HG02571 (cell line): ENCODE measurements around the gene SLC15A1.

Source experiments
- ATAC-seq: cut with Tn5 transposase; IDR thresholded peaks from one replicate; pipeline ENCODE4 v1.9.1; 2021; ENCODE audit warnings: mild to moderate bottlenecking, moderate library complexity; ENCODE audit not compliant: unreplicated experiment

Gene SLC15A1

DNA sequence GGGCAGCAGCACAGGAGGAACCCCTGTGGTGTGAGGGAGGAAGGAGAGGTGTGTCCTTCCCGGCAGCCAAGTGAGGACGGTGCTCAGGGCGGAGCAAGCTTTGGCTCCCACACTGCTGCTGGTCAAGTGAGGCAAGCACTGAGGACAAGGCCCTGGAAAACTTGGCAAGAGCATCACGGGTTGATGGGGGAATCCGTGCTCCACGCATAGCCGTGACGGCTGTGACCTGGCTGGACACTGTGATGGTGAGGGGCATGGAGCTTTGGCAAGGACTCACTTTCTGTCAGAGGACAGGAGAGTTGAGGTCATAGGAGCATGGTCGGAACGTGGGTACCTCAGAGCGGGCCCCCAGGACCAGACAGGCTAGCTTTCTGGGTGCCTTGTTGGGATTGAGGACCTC is 29.0 kb upstream of the SLC15A1 start:
- no peak for ATAC-seq

DNA sequence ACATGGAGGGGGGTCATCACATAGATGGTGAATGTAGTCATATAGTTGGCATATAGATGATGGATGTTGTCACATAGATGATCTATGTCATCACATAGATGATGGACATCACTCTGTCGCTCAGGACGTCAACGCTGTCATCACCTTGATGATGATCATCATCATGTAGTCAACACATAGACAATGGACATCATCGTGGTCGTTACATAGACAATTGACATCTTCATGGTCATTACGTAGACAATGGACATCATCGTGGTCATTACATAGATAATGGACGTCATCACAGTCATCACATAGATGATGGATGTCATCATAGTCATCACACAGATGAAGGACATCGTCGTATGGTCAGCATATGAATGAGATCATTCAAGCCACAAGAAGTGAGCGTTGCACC is 28.6 kb upstream of the SLC15A1 start:
- ATAC-seq, result no peak

- no peak for ATAC-seq
Observed at GRCh38 chr13:98780451-98780850, 28.0 kb upstream of the SLC15A1 start.

GRCh38 chr13:98779695-98780094 is 27.2 kb upstream of the SLC15A1 start:
- ATAC-seq, result no peak

GRCh38 chr13:98778749-98779148 is 26.3 kb upstream of the SLC15A1 start:
- ATAC-seq, result no peak

GRCh38 chr13:98776644-98777043 is 24.2 kb upstream of the SLC15A1 start:
- no peak for ATAC-seq

DNA sequence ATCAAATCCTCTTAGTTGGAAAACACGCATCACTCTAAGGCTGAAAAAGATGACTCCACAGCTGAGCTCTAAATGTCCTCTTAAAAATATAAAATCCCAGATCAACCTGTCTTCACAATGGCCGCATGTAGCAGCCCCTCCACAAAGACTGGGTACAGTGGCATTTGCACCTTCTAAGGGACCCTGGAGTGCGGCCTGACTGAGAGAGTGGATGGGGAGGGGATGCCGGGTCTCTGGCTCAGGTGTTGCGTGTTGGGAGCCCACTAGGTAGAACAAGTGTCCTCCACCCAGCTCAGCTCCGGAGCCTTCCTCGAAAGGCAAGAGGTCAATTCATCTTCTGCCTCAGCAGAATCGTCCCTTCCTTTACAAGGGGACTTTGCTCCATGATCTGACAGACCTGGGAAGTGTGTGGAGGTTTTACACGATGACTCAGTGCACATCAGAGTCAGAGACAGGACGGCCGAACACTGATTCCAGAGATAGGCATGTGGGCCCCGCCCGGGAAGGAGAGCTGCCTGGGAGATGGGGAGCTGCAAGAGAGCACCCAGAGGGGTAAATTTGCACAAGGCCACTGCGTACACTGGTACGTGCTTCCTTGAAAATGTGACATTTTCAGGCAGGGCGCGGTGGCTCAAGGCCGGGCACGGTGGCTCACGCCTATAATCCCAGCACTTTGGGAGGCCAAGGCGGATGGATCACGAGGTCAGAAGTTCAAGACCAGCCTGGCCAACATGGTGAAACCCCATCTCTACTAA is 23.5 kb upstream of the SLC15A1 start:
- ATAC-seq, result no peak

- ATAC-seq, result no peak
Observed at GRCh38 chr13:98775386-98775785, 22.9 kb upstream of the SLC15A1 start.

- no peak for ATAC-seq
Observed at GRCh38 chr13:98774776-98775175, 22.3 kb upstream of the SLC15A1 start.

DNA sequence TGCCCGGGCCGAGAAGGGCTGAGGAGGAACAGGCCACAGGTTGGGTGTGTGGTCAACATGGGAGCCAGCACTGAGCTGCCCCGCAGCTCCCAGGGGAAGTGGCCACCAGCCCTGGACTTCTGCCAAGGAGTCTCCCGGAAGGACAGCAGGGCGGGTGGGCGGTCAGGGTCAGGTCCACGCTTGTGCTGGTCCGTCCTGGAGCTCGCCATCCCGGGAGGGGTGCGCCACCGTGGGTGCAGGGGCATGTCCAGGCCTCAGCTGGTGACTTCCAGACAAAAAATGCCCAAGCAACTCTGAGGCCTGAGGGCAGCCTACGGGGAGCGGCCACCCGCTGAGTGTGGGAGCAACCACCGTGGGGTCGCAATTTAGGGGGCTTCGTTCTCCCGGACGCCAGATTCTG is 21.4 kb upstream of the SLC15A1 start:
- no peak for ATAC-seq

DNA sequence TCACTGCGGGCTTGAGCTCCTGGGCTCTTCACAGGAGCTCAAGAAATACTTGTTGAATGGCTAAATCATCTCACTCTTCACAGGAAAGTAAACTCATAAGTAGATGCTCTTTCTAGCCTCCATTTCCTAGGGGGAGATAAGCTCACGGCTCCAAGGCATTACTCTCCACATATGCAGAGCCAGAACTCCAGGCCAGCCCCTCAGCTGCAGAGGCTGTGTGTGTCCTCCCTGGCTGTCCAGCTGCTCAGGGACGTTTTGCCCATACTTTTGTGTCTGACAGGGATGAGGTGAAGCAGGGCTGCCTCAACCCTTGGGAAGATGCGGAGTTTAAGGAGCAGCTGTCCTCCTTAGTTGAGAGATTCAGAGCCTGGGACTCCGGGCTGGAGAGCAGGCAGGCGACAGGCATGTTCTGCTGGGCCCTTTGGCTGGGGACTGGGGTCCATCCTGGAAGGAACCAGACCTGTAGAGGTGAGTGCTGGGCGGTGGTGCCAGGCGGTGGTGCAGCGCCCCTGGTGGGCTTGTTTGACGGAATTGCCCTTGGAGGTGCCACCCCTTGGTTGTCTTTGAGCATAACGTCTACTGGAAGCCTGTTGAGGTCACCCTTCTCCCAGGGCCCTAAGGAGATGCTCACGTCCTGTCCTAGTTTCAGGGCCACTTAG is 20.5 kb upstream of the SLC15A1 start:
- no peak for ATAC-seq

GRCh38 chr13:98771838-98772611 is 19.6 kb upstream of the SLC15A1 start:
- no peak for ATAC-seq

GRCh38 chr13:98769736-98770135 is 17.3 kb upstream of the SLC15A1 start:
- ATAC-seq, result no peak

GRCh38 chr13:98768522-98768921 is 16.1 kb upstream of the SLC15A1 start:
- no peak for ATAC-seq

GRCh38 chr13:98766697-98767096 is 14.2 kb upstream of the SLC15A1 start:
- no peak for ATAC-seq

GRCh38 chr13:98765996-98766519 is 13.6 kb upstream of the SLC15A1 start:
- no peak for ATAC-seq

- ATAC-seq, result peak; percentile 37
Observed at GRCh38 chr13:98761986-98762616, 9.6 kb upstream of the SLC15A1 start.

DNA sequence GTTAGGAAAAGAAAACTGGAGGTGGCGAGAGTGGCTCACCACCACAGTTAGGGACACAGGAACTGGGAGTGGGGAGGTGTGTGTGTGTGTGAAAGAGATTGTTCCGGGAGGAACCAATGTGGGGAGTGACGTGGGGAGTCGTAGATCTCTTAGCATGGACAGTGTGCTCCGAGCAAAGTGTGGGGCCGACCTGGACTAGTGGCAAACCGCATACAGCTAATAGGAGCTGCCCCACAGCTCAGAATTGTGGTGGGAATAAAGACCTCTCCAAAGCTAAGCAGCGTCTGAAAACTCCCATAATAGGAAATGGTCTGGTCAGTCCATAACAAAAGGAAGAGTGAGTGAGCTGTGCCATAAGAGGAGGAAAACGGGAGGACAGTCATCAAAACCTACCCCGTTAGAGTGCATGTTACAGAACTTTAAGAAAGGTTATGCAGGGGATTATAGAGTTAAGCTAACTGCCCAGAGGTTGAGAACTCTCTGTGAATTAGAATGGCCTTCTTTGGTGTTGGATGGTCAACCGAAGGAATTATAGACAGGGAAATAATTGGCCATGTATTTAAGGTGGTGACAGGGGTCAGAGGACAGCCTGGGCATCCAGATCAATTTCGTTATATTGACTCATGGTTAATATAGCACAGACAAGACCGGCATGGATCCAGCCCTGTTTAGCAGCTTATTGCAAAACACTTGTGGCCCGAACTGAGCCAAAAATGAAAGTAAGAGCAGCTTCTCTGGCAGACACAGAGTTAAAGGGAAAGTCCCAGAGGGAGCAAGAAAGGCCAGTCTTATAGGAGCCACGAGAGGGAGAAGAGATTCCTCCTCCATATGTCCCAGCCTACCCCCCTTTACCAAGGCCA is 8.9 kb upstream of the SLC15A1 start:
- ATAC-seq, result peak; percentile 93

GRCh38 chr13:98755729-98756128 is 3.3 kb upstream of the SLC15A1 start:
- ATAC-seq, result no peak

- no peak for ATAC-seq
Observed at GRCh38 chr13:98755116-98755515, 2.6 kb upstream of the SLC15A1 start.
